Karpas-422 (cell line): Measurements from ENCODE around the gene TJP1. TPM values are rescaled to one million over a fixed set of nuclear protein-coding genes. Genes with fewer than 3 reads are reported as not detected.

ENCODE experiments used
- small RNA-seq: library from RNA; depleted of rRNA; stranded (forward); fragments of <200 nt; gene quantifications from one replicate; pipeline ENCODE3, GENCODE V24; 2014
- total RNA-seq: library from RNA; depleted of rRNA; stranded (reverse); fragments of >200 nt; shearing (Covaris generic); gene quantifications from 2 replicates; pipeline ENCODE4 v1.2.3, GENCODE V29; 2014; ENCODE audit warnings: low replicate concordance

The TJP1 gene
- total RNA-seq, 1 experiment from 2014 or later: not detected

Small RNA genes within 50 kb of the gene (small RNA-seq; reads per million reads assigned to genes)
- gene HMGN2P5: not detected
